Calu3 (cell line): ENCODE data around the gene SIPA1L2. TPM values are rescaled to one million over a fixed set of nuclear protein-coding genes. Genes with fewer than 3 reads are reported as not detected.

Experiments
- BruUV-seq: library from RNA; stranded (reverse); fragments of 400-500 nt; replicated peaks from 2 replicates; lab custom pipeline; 2021; lab: Mats Ljungman, UMichigan
- CTCF ChIA-PET: fragments of 300-600 bp; sonication (Branson Sonifier 250); formaldehyde crosslinking; loops from one replicate; lab custom pipeline; 2022; ENCODE audit warnings: antibody characterized with exemption; lab: Charles Lee
- DNase-seq: peaks from one replicate; pipeline ENCODE4 v3.0.0; 2022
- H3K27ac Mint-ChIP-seq: one replicate; pipeline ENCODE4 v1.8.0; 2022; ENCODE audit warnings: mixed read lengths; ENCODE audit not compliant: unreplicated experiment
- H3K27me3 Mint-ChIP-seq: one replicate; pipeline ENCODE4 v1.8.0; 2022; ENCODE audit warnings: mixed read lengths; ENCODE audit not compliant: unreplicated experiment
- H3K36me3 Mint-ChIP-seq: one replicate; pipeline ENCODE4 v1.8.0; 2022; ENCODE audit warnings: mild to moderate bottlenecking, moderate library complexity, mixed read lengths; ENCODE audit not compliant: insufficient read depth, unreplicated experiment
- H3K4me1 Mint-ChIP-seq: one replicate; pipeline ENCODE4 v1.8.0; 2022; ENCODE audit warnings: mild to moderate bottlenecking, low read depth, mixed read lengths; ENCODE audit not compliant: unreplicated experiment
- H3K4me3 Mint-ChIP-seq: one replicate; pipeline ENCODE4 v1.8.0; 2022; ENCODE audit warnings: mild to moderate bottlenecking, low read depth, moderate library complexity, mixed read lengths; ENCODE audit not compliant: unreplicated experiment
- H3K9me3 Mint-ChIP-seq: one replicate; pipeline ENCODE4 v1.8.0; 2022; ENCODE audit warnings: low read depth, mixed read lengths; ENCODE audit not compliant: unreplicated experiment
- intact Hi-C: fragments of 100-400 bp; cut with micrococcal nuclease; formaldehyde crosslinking; loops from one replicate; pipeline ENCODE4 v1.10.0; 2022; ENCODE audit not compliant: unreplicated experiment
- total RNA-seq: library from RNA; stranded (reverse); gene quantifications from 2 replicates; pipeline ENCODE4 v1.2.3, GENCODE V29; 2022
- TF ChIP-seq, protein P1 (sequence below): fragments of 200-600 bp; IDR thresholded peaks from one replicate; pipeline ENCODE4 v1.8.0; 2022; ENCODE audit warnings: antibody characterized with exemption; ENCODE audit not compliant: unreplicated experiment

Gene SIPA1L2
- total RNA-seq, 1 experiment from 2014 or later: 1.5 TPM

DNA sequence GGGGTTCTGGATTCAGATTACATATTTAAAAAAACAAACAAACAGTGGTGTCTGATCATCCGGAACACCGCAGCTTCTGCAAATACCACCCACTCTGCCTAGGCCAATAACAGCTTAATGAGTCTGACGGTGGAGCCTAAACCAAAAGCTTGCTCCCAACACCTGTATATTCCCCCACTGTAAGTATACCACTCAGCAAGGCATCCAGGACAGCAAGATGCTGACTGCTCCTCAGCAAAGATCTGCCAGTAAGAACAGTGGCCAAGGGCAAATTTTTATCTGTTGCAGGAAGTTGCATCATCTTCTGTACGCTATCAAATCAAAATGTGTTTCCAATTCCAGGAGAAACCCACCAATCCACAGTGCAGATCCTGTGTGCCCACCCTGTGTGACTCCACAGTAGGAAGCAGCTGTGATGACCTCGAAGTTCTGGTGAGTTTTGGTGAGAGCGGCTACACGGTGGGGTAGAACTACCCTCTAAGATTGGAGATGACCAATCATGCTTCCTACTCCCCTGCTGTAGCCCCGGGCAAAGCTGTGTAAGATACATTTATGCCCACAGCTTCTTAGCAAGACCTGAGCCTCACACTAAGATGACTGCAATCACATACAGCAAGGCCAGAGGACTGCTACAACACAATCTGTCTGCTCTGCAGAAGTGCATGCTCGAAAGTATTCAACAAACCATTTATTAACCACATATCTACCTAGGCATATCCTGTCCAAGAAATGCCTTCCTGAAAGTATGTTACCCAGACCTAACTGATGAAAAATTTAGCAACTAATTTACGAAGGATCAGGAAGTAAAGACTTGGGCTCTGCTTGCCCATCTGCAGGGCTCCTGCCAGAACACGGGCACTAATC lies 30.5 kb downstream of the SIPA1L2 start:
- no TSS peak for BruUV-seq
- no peaks in the 10 kb centered on the region for H3K36me3 Mint-ChIP-seq

DNA sequence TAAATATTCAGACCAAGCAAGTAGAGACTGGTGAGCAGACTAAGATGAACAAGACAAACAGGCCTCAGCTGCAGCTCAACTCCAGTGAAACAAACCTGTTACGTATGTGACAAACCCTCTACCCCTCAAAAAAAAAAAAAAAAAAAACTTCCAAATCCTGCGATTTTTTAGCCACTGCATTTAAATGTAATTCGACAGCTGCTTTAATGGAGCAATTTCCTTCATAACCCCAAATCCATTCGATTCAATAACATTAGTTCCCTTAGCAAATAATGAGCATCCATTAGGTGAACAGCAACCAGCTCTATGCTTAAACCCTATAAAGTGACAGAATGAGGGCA lies 31.1 kb downstream of the SIPA1L2 start:
- no TSS peak for BruUV-seq
- no peak overlapping the region for H3K27ac Mint-ChIP-seq
- CTCF ChIA-PET: interaction anchor here (0.7 kb wide), 1 partner anchor 8 kb away, joined by 3 read pairs; no protein-coding TSS in a partner anchor
- intact Hi-C loops: no loop called here
- no peaks in the 10 kb centered on the region for H3K4me1 Mint-ChIP-seq
- no peak for DNase-seq
- H3K4me3 Mint-ChIP-seq: no peak overlapping the region
- peaks cover 12% of the 10 kb centered on the region for H3K9me3 Mint-ChIP-seq
- TF ChIP-seq, protein P1, sequence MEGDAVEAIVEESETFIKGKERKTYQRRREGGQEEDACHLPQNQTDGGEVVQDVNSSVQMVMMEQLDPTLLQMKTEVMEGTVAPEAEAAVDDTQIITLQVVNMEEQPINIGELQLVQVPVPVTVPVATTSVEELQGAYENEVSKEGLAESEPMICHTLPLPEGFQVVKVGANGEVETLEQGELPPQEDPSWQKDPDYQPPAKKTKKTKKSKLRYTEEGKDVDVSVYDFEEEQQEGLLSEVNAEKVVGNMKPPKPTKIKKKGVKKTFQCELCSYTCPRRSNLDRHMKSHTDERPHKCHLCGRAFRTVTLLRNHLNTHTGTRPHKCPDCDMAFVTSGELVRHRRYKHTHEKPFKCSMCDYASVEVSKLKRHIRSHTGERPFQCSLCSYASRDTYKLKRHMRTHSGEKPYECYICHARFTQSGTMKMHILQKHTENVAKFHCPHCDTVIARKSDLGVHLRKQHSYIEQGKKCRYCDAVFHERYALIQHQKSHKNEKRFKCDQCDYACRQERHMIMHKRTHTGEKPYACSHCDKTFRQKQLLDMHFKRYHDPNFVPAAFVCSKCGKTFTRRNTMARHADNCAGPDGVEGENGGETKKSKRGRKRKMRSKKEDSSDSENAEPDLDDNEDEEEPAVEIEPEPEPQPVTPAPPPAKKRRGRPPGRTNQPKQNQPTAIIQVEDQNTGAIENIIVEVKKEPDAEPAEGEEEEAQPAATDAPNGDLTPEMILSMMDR: no peak
- no peaks in the 10 kb centered on the region for H3K27me3 Mint-ChIP-seq
- H3K36me3 Mint-ChIP-seq: no peaks in the 10 kb centered on the region

More for the DNA sequence above, 30.5 kb downstream of the SIPA1L2 start:
- CTCF ChIA-PET: no interaction called here
- intact Hi-C loops: no loop called here
- H3K27ac Mint-ChIP-seq: no peak overlapping the region
- no peak for DNase-seq
- TF ChIP-seq, protein P1: no peak
- peaks cover 9% of the 10 kb centered on the region for H3K9me3 Mint-ChIP-seq
- H3K4me1 Mint-ChIP-seq: no peaks in the 10 kb centered on the region
- no peak overlapping the region for H3K4me3 Mint-ChIP-seq
- no peaks in the 10 kb centered on the region for H3K27me3 Mint-ChIP-seq

DNA sequence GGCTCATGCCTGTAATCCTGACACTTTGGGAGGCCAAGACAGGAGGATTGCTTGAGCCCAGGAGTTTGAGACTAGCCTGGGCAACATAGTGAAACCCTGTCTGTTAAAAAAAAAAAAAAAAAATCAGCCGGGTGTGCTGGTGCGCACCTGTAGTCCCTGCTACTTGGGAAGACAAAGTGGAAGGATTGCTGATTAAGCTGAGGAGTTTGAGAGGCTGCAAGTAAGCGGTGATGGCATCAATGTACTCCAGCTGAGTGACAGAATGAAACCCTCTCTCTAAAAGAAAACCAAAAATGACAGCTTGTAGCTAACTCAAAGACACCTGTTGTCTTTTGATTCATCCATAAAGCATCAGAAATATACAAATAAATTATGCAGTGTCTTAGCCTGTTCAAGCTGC lies 31.8 kb downstream of the SIPA1L2 start:
- H3K4me3 Mint-ChIP-seq: no peak overlapping the region
- H3K27ac Mint-ChIP-seq: no peak overlapping the region
- H3K9me3 Mint-ChIP-seq: peaks cover 9% of the 10 kb centered on the region
- no TSS peak for BruUV-seq
- TF ChIP-seq, protein P1: no peak
- no peaks in the 10 kb centered on the region for H3K36me3 Mint-ChIP-seq
- CTCF ChIA-PET: interaction anchor here (0.7 kb wide), 1 partner anchor 8 kb away, joined by 3 read pairs; no protein-coding TSS in a partner anchor
- intact Hi-C loops: no loop called here
- no peaks in the 10 kb centered on the region for H3K4me1 Mint-ChIP-seq
- no peak for DNase-seq
- no peaks in the 10 kb centered on the region for H3K27me3 Mint-ChIP-seq

DNA sequence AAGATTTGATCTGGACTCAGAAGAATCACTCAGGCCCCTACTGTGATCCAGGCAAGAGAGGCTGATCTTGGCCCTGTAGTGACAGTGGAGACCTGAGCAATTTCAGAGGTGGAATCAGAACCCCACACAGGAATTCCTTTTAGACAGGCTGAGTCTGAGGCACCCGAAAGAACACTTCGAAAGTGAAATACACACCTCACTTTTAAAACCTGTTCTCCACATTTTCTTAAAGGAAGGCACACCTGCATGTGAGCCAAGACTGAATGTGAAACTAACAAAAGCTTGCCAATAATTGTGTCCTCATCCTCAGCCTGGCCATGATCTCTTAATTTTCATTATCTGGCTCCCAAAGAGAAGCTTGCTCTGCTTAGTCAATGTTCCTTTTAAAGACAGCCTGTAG lies 32.2 kb downstream of the SIPA1L2 start:
- Mint-ChIP-seq H3K27me3 (no peaks in the 10 kb centered on the region), H3K27ac (no peak overlapping the region), H3K4me3 (no peak overlapping the region), H3K9me3 (peaks cover 5% of the 10 kb centered on the region), H3K36me3 (no peaks in the 10 kb centered on the region), H3K4me1 (no peaks in the 10 kb centered on the region)
- no peak for DNase-seq
- TF ChIP-seq, protein P1: no peak
- CTCF ChIA-PET: interaction anchor here (0.7 kb wide), 1 partner anchor 243 kb away, joined by 4 read pairs; no protein-coding TSS in a partner anchor
- BruUV-seq: no TSS peak
- intact Hi-C loops: no loop called here
